Transverse colon (tissue), 4 donors: ENCODE data around the gene CMTR1. TPM values are rescaled to one million over a fixed set of nuclear protein-coding genes. Genes with fewer than 3 reads are reported as not detected.

Experiments used
- DNase-seq: peaks from one replicate; pipeline ENCODE4 v3.0.0-alpha.2; 2019
- H3K27ac ChIP-seq, 4 donors: fragments of 200-600 bp; sonication (generic); 2 replicates each; pipeline ENCODE4 v1.5.1; 2016 to 2018; ENCODE audit warnings: inconsistent platforms in 4 of 4
- H3K27me3 ChIP-seq: fragments of 200-600 bp; sonication (generic); 2 replicates; pipeline ENCODE4 v1.5.1; 2017; ENCODE audit warnings: inconsistent platforms
- H3K36me3 ChIP-seq, 4 donors: fragments of 200-600 bp; sonication (generic); 2 replicates each; pipeline ENCODE4 v1.5.1; 2017 to 2019; ENCODE audit warnings: inconsistent platforms in 4 of 4
- H3K4me1 ChIP-seq, 4 donors: fragments of 200-600 bp; sonication (generic); 2 replicates each; pipeline ENCODE4 v1.5.1; 2017 to 2020; ENCODE audit warnings: inconsistent platforms in 4 of 4
- H3K4me3 ChIP-seq, 4 donors: fragments of 200-600 bp; sonication (generic); 1 replicate in 1 of 4; 2 replicates in 3 of 4; pipeline versions ENCODE4 v1.5.1 to v1.6.1; 2017 to 2019; ENCODE audit warnings: inconsistent platforms in 4 of 4
- H3K9me3 ChIP-seq, 2 donors: fragments of 200-600 bp; sonication (generic); 2 replicates each; pipeline ENCODE4 v1.5.1; 2017 to 2019; ENCODE audit warnings: inconsistent platforms in 2 of 2
- EP300 ChIP-seq: sonication (generic); formaldehyde crosslinking; IDR thresholded peaks from one replicate; pipeline ENCODE4 v1.6.1; 2017; ENCODE audit warnings: antibody characterized with exemption, low read depth
- POLR2A ChIP-seq: fragments of 450-650 bp; IDR thresholded peaks from one replicate; pipeline ENCODE4 v1.6.1; 2016; ENCODE audit warnings: antibody characterized with exemption, mild to moderate bottlenecking, moderate library complexity
- POLR2AphosphoS5 ChIP-seq, 3 donors: sonication (generic); formaldehyde crosslinking; IDR thresholded peaks; one replicate each; pipeline ENCODE4 v1.6.1; 2016; ENCODE audit warnings: antibody characterized with exemption in 3 of 3
- WGBS, 2 donors: methylation state at CpG; one replicate each; pipeline ENCODE4 v1.1.5; 2018; ENCODE audit warnings: low coverage in 1 of 2; 5-methylcytosine and 5-hydroxymethylcytosine counted together
- in situ Hi-C, 4 donors: fragments of 200-750 bp; cut with MboI; loops; one replicate each; pipeline versions ENCODE4 v1.15.0 to v1.15.1; 2017; ENCODE audit warnings: low sequenced_read_pairs in 3 of 4, low pct_ligation_motif_present in 1 of 4, low pct_unique_long_range_greater_than_20kb in 1 of 4
- intact Hi-C: fragments of 100-400 bp; cut with DNase I; formaldehyde crosslinking; loops from one replicate; pipeline ENCODE4 v1.15.1; 2023; ENCODE audit warnings: low total_unique reads
- total RNA-seq, 4 donors: library from RNA; depleted of rRNA; stranded (reverse); fragments of >200 nt; gene quantifications; one replicate each; pipeline ENCODE4 v1.1.0, GENCODE V29; 2016
- TF ChIP-seq, protein P1 (sequence below), 5 experiments: fragments of 200-600 bp in 3 of 5; fragments of 450-650 bp in 2 of 5; sonication (generic) in 3 of 5; IDR thresholded peaks; 1 replicate in 2 of 5; 2 replicates in 3 of 5; pipeline ENCODE4 v1.5.1; 2016 to 2017; ENCODE audit warnings: antibody characterized with exemption in 5 of 5, inconsistent platforms in 3 of 5, mild to moderate bottlenecking in 2 of 5, moderate library complexity in 1 of 5

Gene CMTR1
- total RNA-seq, 4 donors from 2014 or later: 16.5 to 40.6 (median 24.9) TPM

DNA sequence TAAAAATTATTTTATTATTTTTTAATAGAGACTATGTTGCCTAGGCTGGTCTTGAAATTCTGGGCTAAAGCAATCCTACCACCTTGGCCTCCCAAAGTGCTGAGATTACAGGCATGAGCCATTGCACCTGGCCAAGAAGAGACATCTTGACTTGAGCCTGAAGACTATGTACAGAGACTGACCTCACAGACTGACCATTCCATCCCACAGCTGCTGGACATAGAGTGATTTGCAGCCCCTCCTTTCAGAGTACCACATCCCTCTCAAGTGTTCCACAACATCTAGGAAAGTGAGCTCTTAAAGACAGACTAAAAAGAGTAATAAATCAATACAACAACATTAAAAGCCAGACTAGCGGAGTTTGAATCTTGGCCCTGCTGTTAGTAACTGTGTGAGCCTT, 40.2 kb upstream of the CMTR1 start:
- TF ChIP-seq POLR2AphosphoS5 (IDR thresholded peaks at IDR 0.05) (no peak), EP300 (no peak), POLR2A (no peak)
- TF ChIP-seq, protein P1, sequence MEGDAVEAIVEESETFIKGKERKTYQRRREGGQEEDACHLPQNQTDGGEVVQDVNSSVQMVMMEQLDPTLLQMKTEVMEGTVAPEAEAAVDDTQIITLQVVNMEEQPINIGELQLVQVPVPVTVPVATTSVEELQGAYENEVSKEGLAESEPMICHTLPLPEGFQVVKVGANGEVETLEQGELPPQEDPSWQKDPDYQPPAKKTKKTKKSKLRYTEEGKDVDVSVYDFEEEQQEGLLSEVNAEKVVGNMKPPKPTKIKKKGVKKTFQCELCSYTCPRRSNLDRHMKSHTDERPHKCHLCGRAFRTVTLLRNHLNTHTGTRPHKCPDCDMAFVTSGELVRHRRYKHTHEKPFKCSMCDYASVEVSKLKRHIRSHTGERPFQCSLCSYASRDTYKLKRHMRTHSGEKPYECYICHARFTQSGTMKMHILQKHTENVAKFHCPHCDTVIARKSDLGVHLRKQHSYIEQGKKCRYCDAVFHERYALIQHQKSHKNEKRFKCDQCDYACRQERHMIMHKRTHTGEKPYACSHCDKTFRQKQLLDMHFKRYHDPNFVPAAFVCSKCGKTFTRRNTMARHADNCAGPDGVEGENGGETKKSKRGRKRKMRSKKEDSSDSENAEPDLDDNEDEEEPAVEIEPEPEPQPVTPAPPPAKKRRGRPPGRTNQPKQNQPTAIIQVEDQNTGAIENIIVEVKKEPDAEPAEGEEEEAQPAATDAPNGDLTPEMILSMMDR (IDR thresholded peaks at IDR 0.05): no peak

DNA sequence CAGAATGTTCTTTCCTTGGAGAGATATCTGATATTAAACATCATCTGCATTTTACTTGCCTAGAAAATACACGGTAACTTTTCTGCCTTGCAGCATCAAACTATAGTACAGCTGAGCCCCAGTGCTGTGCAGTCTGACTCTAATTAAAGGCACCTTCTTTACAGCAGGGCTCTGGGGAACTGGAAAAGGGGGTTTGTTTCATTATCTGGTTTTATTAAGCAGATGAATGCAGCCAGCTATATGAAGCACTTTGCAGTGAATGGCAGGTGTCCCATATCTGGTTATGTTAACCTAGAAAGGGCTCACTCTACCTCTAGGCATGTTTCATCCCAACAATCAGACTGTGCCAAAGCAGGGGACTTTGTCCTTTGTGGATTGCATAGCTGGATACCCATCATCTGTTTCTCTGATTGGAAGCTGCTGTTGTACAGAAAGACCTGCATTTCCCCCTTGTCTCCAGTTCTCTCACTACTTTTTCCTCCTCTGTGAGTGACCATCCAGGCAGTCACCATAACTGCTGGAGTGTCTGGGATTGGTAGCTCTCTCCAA, 39.6 kb upstream of the CMTR1 start:
- Histone ChIP-seq H3K36me3 (peaks cover 0 to 19% (median 0%) of the 10 kb centered on the region in 4 donors), H3K4me3 (no peak overlapping the region), H3K27ac (no peak overlapping the region), H3K9me3 (no peaks in the 10 kb centered on the region), H3K4me1 (peaks cover 0 to 5% (median 0%) of the 10 kb centered on the region in 4 donors), H3K27me3 (no peaks in the 10 kb centered on the region)
- DNase-seq: no peak
- no peak for TF ChIP-seq POLR2A
- TF ChIP-seq, protein P1 (IDR thresholded peaks at IDR 0.05): no peak
- TF ChIP-seq EP300: no peak
- TF ChIP-seq POLR2AphosphoS5 (IDR thresholded peaks at IDR 0.05): no peak
- intact Hi-C loops (no loop called here), in situ Hi-C loops (no loop called here)
- 53% methylated on average over 1 of the region's 1 CpG; no CpG with 5 or more reads in 1 of the 2 donors for WGBS, 2 donors

More for the DNA sequence above, 40.2 kb upstream of the CMTR1 start:
- H3K36me3 ChIP-seq: peaks cover 0 to 19% (median 0%) of the 10 kb centered on the region in 4 donors
- H3K9me3 ChIP-seq: no peaks in the 10 kb centered on the region
- H3K27ac ChIP-seq: no peak overlapping the region
- WGBS, 2 donors: 80 to 93% methylated on average over 1 of the region's 1 CpG
- H3K27me3 ChIP-seq: no peaks in the 10 kb centered on the region
- in situ Hi-C loops (no loop called here), intact Hi-C loops (no loop called here)
- peaks cover 0 to 5% (median 0%) of the 10 kb centered on the region in 4 donors for H3K4me1 ChIP-seq
- H3K4me3 ChIP-seq: no peak overlapping the region
- no peak for DNase-seq

DNA sequence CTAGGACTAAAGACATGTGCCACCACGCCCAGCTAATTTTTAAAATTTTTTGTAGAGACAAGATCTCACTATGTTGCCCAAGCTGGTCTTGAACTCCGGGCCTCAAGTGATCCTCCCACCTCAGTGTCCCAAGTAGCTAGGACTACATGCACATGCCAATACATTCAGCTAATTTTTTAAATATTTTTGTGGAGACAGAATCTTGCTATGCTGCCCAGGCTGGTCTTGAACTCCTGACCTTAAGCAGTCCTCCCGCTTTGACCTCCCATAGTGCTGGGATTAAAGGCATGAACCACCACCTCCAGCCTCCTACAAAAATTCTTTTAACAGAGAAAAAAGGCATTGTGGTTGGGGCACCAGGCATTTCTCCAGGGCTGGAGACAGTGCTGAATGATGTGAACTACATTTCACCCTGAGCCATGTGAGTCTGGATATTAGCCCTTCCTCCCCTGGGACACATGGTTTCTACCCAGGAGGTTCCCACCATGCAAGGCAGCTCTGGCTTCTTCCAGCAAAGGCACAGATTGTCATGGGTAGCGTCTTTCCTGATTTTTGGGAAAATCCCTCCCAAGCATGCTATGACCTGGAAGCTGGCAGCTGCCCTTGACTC, 36.3 kb upstream of the CMTR1 start:
- Histone ChIP-seq H3K27ac (no peak overlapping the region), H3K9me3 (no peaks in the 10 kb centered on the region), H3K4me3 (no peak overlapping the region), H3K4me1 (no peaks in the 10 kb centered on the region), H3K27me3 (no peaks in the 10 kb centered on the region), H3K36me3 (no peaks in the 10 kb centered on the region)
- intact Hi-C loops: no loop called here
- TF ChIP-seq POLR2AphosphoS5 (IDR thresholded peaks at IDR 0.05): no peak
- TF ChIP-seq, protein P1 (IDR thresholded peaks at IDR 0.05): no peak
- no peak for TF ChIP-seq EP300
- 80 to 98% methylated on average over 1 to 4 of the region's 4 CpGs for WGBS, 2 donors
- no peak for DNase-seq
- in situ Hi-C loops: no loop called here

DNA sequence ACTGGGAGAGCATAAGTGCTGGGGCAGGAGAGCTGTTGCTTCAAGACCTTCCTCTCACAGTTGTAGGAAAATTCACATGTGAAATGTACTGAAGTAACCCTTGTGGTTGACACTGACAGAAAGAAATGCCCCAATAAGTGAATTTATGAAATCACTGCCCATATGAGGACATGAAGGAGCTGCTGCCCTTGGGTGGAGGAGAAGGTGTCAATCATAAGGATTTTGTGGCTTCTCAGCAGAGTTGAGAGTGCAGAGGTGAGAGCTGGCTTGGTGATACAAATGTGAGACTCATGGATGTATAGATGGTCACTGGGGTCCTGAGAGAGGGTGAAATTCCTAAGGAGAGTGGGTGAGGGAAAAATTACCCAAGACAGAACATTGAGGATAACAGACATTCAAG, 33.9 kb upstream of the CMTR1 start:
- Histone ChIP-seq H3K4me3 (no peak overlapping the region), H3K36me3 (no peaks in the 10 kb centered on the region), H3K4me1 (no peaks in the 10 kb centered on the region), H3K27ac (no peak overlapping the region), H3K27me3 (no peaks in the 10 kb centered on the region), H3K9me3 (no peaks in the 10 kb centered on the region)
- TF ChIP-seq EP300 (no peak), POLR2AphosphoS5 (IDR thresholded peaks at IDR 0.05) (no peak), POLR2A (no peak)
- TF ChIP-seq, protein P1 (IDR thresholded peaks at IDR 0.05): no peak
- no peak for DNase-seq
- intact Hi-C loops (no loop called here), in situ Hi-C loops (no loop called here)
